Measurements from ENCODE around the gene GPRASP1. TPM values are rescaled to one million over a fixed set of nuclear protein-coding genes. Genes with fewer than 3 reads are reported as not detected.

GPRASP1 gene
- total RNA-seq, 2 donors from 2014 or later, result 8.9 to 15.8 TPM

DNA sequence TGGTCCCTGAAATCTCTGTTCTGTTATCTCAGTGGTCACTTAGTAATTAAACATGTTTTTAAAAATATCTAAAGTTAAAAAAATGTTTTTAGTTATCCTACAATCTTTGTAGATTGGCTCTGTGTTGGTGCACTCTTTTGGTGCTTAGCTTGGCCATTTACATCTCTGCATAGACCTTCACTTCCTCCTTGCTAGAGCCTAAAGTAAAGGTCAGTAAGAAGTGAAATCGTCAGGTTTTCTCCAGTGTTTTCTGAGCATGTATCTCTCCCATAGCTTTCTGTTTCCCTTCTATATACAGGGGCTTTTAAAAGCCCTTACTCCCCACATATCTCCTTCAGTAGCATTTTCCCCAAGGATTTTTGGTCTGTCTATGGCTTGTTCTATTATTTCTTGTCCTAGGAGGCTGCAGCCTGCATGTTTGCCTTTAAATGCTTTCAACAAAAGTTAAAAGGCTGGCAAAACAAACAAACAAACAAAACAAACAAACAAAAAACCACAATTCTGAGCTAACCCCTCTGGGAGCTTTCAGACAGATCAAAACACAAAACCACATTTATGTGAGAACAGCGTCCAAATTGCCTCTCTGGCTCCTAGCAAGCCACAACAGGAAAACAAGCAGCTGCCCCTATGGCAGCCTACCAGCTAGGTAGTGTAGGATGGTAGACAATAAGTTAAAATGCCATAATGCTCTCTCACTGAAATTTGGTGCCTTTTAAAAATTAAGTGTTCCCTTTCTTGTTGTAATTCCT lies 33.7 kb downstream of the GPRASP1 start:
- 37% methylated on average over 2 of the region's 2 CpGs for WGBS
- TF ChIP-seq POLR2AphosphoS5 (IDR thresholded peaks at IDR 0.05) (no peak), POLR2A (IDR thresholded peaks at IDR 0.05) (no peak)
- TF ChIP-seq, protein P1, sequence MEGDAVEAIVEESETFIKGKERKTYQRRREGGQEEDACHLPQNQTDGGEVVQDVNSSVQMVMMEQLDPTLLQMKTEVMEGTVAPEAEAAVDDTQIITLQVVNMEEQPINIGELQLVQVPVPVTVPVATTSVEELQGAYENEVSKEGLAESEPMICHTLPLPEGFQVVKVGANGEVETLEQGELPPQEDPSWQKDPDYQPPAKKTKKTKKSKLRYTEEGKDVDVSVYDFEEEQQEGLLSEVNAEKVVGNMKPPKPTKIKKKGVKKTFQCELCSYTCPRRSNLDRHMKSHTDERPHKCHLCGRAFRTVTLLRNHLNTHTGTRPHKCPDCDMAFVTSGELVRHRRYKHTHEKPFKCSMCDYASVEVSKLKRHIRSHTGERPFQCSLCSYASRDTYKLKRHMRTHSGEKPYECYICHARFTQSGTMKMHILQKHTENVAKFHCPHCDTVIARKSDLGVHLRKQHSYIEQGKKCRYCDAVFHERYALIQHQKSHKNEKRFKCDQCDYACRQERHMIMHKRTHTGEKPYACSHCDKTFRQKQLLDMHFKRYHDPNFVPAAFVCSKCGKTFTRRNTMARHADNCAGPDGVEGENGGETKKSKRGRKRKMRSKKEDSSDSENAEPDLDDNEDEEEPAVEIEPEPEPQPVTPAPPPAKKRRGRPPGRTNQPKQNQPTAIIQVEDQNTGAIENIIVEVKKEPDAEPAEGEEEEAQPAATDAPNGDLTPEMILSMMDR (IDR thresholded peaks at IDR 0.05), result no peak
- intact Hi-C loops (cut with DNase I), result no loop called here
- H3K9me3 ChIP-seq, result no peaks in the 10 kb centered on the region
- H3K4me1 ChIP-seq (replicated peaks), result no peaks in the 10 kb centered on the region
- no peak overlapping the region for H3K4me3 ChIP-seq
- H3K27me3 ChIP-seq (replicated peaks; ENCODE audit: insufficient read depth), result no peaks in the 10 kb centered on the region
- no peak overlapping the region for H3K27ac ChIP-seq
- no peaks in the 10 kb centered on the region for H3K36me3 ChIP-seq
- no peak for DNase-seq (ENCODE audit: low spot score)

DNA sequence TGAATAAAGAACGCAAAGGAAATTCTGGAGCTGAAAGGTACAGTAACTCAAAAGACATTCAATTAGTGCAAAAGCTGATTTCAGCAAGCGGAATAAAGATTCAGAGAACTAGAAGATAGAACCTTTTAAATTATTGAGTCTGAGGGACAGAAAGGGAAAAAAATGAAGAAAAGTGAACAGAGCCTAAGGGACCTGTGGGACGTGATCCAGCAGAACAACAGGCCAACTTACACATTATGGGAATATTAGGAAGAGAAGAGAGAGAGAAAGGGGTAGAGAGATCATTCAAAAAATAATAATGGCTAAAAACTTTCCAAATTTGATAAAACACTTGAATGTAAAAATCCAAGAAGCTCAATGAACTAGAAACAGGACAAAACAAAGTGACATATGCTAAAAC lies 43.5 kb downstream of the GPRASP1 start:
- Histone ChIP-seq H3K4me1 (replicated peaks) (no peaks in the 10 kb centered on the region), H3K27me3 (replicated peaks; ENCODE audit: insufficient read depth) (no peaks in the 10 kb centered on the region), H3K27ac (no peak overlapping the region), H3K4me3 (no peak overlapping the region), H3K9me3 (no peaks in the 10 kb centered on the region), H3K36me3 (no peaks in the 10 kb centered on the region)
- WGBS, result 97% methylated on average over 3 of the region's 3 CpGs
- no peak for DNase-seq (ENCODE audit: low spot score)
- TF ChIP-seq POLR2AphosphoS5 (IDR thresholded peaks at IDR 0.05) (no peak), POLR2A (IDR thresholded peaks at IDR 0.05) (no peak)
- TF ChIP-seq, protein P1 (IDR thresholded peaks at IDR 0.05), result no peak
- intact Hi-C loops (cut with DNase I), result no loop called here

DNA sequence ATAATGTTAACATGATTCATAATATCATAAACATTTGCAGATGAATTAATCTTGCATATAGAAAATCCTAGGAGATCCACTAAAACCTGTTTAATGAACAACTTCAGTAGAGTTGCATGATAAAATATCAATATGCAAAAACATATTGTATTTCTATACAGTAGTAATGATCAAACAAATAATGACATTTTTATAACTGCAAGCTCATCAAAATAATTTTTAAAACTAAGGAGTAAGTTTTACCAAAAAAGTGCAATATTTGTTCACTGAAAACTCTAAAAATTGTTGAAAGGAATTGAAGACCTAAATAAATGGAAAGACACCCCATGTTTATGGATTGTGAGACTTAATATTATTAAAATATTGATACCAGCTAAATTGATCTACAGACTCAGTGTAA lies 45.0 kb downstream of the GPRASP1 start:
- no peaks in the 10 kb centered on the region for H3K4me1 ChIP-seq (replicated peaks)
- no peak for DNase-seq (ENCODE audit: low spot score)
- no peaks in the 10 kb centered on the region for H3K27me3 ChIP-seq (replicated peaks; ENCODE audit: insufficient read depth)
- H3K36me3 ChIP-seq, result no peaks in the 10 kb centered on the region
- no peak overlapping the region for H3K27ac ChIP-seq
- TF ChIP-seq, protein P1 (IDR thresholded peaks at IDR 0.05), result no peak
- TF ChIP-seq POLR2A (IDR thresholded peaks at IDR 0.05), result no peak
- no peak overlapping the region for H3K4me3 ChIP-seq
- intact Hi-C loops (cut with DNase I), result no loop called here
- no peaks in the 10 kb centered on the region for H3K9me3 ChIP-seq

DNA sequence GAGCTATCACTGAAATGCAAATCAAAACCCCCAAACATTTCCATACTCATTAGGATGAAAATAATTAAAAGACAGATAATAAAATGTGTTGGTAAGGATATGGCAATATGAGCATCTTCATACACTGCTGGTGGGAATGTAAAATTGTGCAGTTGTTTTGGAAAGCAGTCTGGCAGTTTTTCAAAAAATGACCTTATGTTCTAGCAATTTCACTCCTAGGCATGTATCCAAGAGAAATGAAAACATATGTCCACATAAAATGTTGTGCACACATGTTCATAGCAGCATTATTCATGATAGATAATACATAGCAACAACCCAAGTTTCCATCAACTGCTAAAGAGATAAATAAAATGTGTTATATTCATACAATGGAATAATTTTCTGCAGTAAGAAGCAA lies 46.2 kb downstream of the GPRASP1 start:
- no peak for DNase-seq (ENCODE audit: low spot score)
- H3K27me3 ChIP-seq (replicated peaks; ENCODE audit: insufficient read depth), result no peaks in the 10 kb centered on the region

More for the DNA sequence above, 46.2 kb downstream of the GPRASP1 start:
- Histone ChIP-seq H3K4me1 (replicated peaks) (no peaks in the 10 kb centered on the region), H3K4me3 (no peak overlapping the region), H3K36me3 (no peaks in the 10 kb centered on the region), H3K9me3 (no peaks in the 10 kb centered on the region), H3K27ac (no peak overlapping the region)
- intact Hi-C loops (cut with DNase I), result no loop called here
- TF ChIP-seq, protein P1 (IDR thresholded peaks at IDR 0.05), result no peak
- no peak for TF ChIP-seq POLR2AphosphoS5 (IDR thresholded peaks at IDR 0.05)
- TF ChIP-seq POLR2A (IDR thresholded peaks at IDR 0.05), result no peak

Small RNA genes within 50 kb of the gene (small RNA-seq; reads per million reads assigned to genes)
- gene RNU6-589P, result 0 reads per million in 2 donors

Other genes with a start within 250 kb of the GPRASP1 start
- not detected for gene NXF2B, start 211.5 kb upstream of the GPRASP1 start, total RNA-seq
- gene TCP11X2, start 179.7 kb upstream of the GPRASP1 start, total RNA-seq, result under 1 TPM in 1 of 2 donors, not detected in 1; 0.40 TPM
- gene TMSB15A, start 134.7 kb upstream of the GPRASP1 start, total RNA-seq, result 10 to 100 TPM in 1 of 2 donors, 1 to 10 TPM in 1; 4.8 to 15.7 TPM
- 10 to 100 TPM; 18.6 to 32.7 TPM for gene ARMCX5, start 52.0 kb upstream of the GPRASP1 start, total RNA-seq
- gene GPRASP2, start 61.0 kb downstream of the GPRASP1 start, total RNA-seq, result 10 to 100 TPM; 14.1 to 15.8 TPM
- 1 to 10 TPM; 4.4 to 5.9 TPM for gene GPRASP3, start 69.3 kb downstream of the GPRASP1 start, total RNA-seq

Measured in prostate gland (tissue), 2 donors.